GM23338 (cell line): ENCODE data around the gene GALC. TPM values are rescaled to one million over a fixed set of nuclear protein-coding genes. Genes with fewer than 3 reads are reported as not detected.
A peak's percentile ranks its signal among the peaks of the same experiment; 100 is the strongest.

Experiments used
- ATAC-seq: fragments of 200-7000 bp; cut with Tn5 transposase; 3 replicates; pipeline ENCODE4 v1.9.1; 2020
- DNase-seq: peaks from one replicate; pipeline ENCODE4 v3.0.0-alpha.2; 2015; ENCODE audit warnings: low spot score
- H2AFZ ChIP-seq: fragments of 200-600 bp; sonication (generic); 2 replicates; pipeline ENCODE4 v1.8.0; 2016; ENCODE audit warnings: antibody characterized with exemption, mild to moderate bottlenecking, moderate library complexity
- H3F3A ChIP-seq: fragments of 200-600 bp; sonication (generic); replicated peaks from 2 replicates; pipeline ENCODE4 v1.8.0; 2017; ENCODE audit warnings: antibody characterized with exemption, mixed run types, low read depth
- H3K27ac ChIP-seq: fragments of 200-600 bp; sonication (generic); 2 replicates; pipeline ENCODE4 v1.6.1; 2016; ENCODE audit warnings: low read depth
- H3K27me3 ChIP-seq: fragments of 200-600 bp; sonication (generic); 2 replicates; pipeline ENCODE4 v1.8.0; 2016; ENCODE audit warnings: mild to moderate bottlenecking, mixed run types, moderate library complexity; ENCODE audit not compliant: insufficient read depth
- H3K36me3 ChIP-seq: fragments of 200-600 bp; sonication (generic); 2 replicates; pipeline ENCODE4 v1.8.0; 2016; ENCODE audit warnings: mild to moderate bottlenecking; ENCODE audit not compliant: insufficient read depth
- H3K4me1 ChIP-seq: fragments of 200-600 bp; sonication (generic); 2 replicates; pipeline ENCODE4 v1.8.0; 2016; ENCODE audit warnings: mild to moderate bottlenecking, moderate library complexity; ENCODE audit not compliant: insufficient read depth
- H3K4me2 ChIP-seq: fragments of 200-600 bp; sonication (generic); 2 replicates; pipeline ENCODE4 v1.7.1; 2017; ENCODE audit warnings: mixed run types
- H3K4me3 ChIP-seq: fragments of 200-600 bp; sonication (generic); 2 replicates; pipeline ENCODE4 v1.6.1; 2016; ENCODE audit warnings: mixed run types
- H3K79me2 ChIP-seq: fragments of 200-600 bp; sonication (generic); replicated peaks from 2 replicates; pipeline ENCODE4 v1.8.0; 2017; ENCODE audit warnings: mild to moderate bottlenecking; ENCODE audit not compliant: insufficient read depth
- H3K9me2 ChIP-seq: fragments of 200-600 bp; sonication (generic); 2 replicates; pipeline ENCODE4 v1.8.0; 2017; ENCODE audit not compliant: insufficient read depth
- H4K20me1 ChIP-seq: fragments of 200-600 bp; sonication (generic); replicated peaks from 2 replicates; pipeline ENCODE4 v1.8.0; 2017; ENCODE audit warnings: mild to moderate bottlenecking; ENCODE audit not compliant: insufficient read depth
- H3K27ac Mint-ChIP-seq: 2 replicates; pipeline ENCODE4 v1.8.0; 2020; ENCODE audit warnings: inconsistent platforms, mild to moderate bottlenecking, moderate library complexity, mixed read lengths
- H3K27me3 Mint-ChIP-seq: 3 replicates; pipeline ENCODE4 v1.8.0; 2022; ENCODE audit warnings: low read depth, mild to moderate bottlenecking, moderate library complexity, mixed read lengths, inconsistent platforms; ENCODE audit not compliant: insufficient read depth, poor library complexity
- H3K36me3 Mint-ChIP-seq: 3 replicates; pipeline ENCODE4 v1.8.0; 2021; ENCODE audit warnings: low read depth, mild to moderate bottlenecking, inconsistent platforms, moderate library complexity, mixed read lengths
- H3K4me1 Mint-ChIP-seq: 3 replicates; pipeline ENCODE4 v1.8.0; 2020; ENCODE audit warnings: mild to moderate bottlenecking, inconsistent platforms, mixed read lengths
- H3K4me3 Mint-ChIP-seq: 3 replicates; pipeline ENCODE4 v1.8.0; 2021; ENCODE audit warnings: moderate library complexity, mild to moderate bottlenecking, inconsistent platforms, mixed read lengths
- H3K9me3 Mint-ChIP-seq: 3 replicates; pipeline ENCODE4 v1.8.0; 2020; ENCODE audit warnings: moderate library complexity, mild to moderate bottlenecking, inconsistent platforms, mixed read lengths
- CREB1 ChIP-seq: fragments of 250-450 bp; sonication (Bioruptor Pico); IDR thresholded peaks from 2 replicates; pipeline ENCODE4 v1.5.0; 2020; ENCODE audit warnings: low read depth, mild to moderate bottlenecking, moderate library complexity
- EZH2phosphoT487 ChIP-seq: fragments of 200-600 bp; sonication (generic); IDR thresholded peaks from one replicate; pipeline ENCODE4 v1.8.1; 2018; ENCODE audit warnings: antibody characterized with exemption; ENCODE audit not compliant: unreplicated experiment
- JUNB ChIP-seq: IDR thresholded peaks from one replicate; pipeline ENCODE4 v1.6.1; 2016; ENCODE audit warnings: antibody characterized with exemption; ENCODE audit not compliant: unreplicated experiment
- POLR2AphosphoS5 ChIP-seq: IDR thresholded peaks from 2 replicates; pipeline ENCODE4 v1.6.1; 2016; ENCODE audit warnings: antibody characterized with exemption, low read depth
- ZNF114 ChIP-seq: fragments of 250-450 bp; sonication (Bioruptor Pico); IDR thresholded peaks from 2 replicates; pipeline ENCODE4 v1.5.0; 2020; ENCODE audit warnings: mild to moderate bottlenecking, moderate library complexity
- ZNF462 ChIP-seq: fragments of 250-450 bp; sonication (Bioruptor Pico); IDR thresholded peaks from 2 replicates; pipeline ENCODE4 v1.5.0; 2020; ENCODE audit warnings: mild to moderate bottlenecking, moderate library complexity
- long read RNA-seq: library from polyadenylated mRNA; unstranded; transcript quantifications from one replicate; pipeline ENCODE4 v2.0.0, GENCODE V29; 2020; ENCODE audit not compliant: unreplicated experiment
- polyA plus RNA-seq: library from polyadenylated mRNA; unstranded; fragments of >200 nt; fragmentation: Nextera tagmentation; extraction: Ambion mirVana; gene quantifications from 2 replicates; pipeline ENCODE4 v1.2.1, GENCODE V29; 2016
- total RNA-seq: library from RNA; depleted of rRNA; stranded (reverse); fragments of >200 nt; shearing (Covaris generic); gene quantifications from 2 replicates; pipeline ENCODE4 v1.2.3, GENCODE V29; 2014; rRNA removed
- TF ChIP-seq, protein P1 (sequence below): IDR thresholded peaks from 2 replicates; pipeline ENCODE4 v1.6.1; 2016; ENCODE audit warnings: antibody characterized with exemption
- TF ChIP-seq, protein P2 (sequence below): IDR thresholded peaks from one replicate; pipeline ENCODE4 v1.6.1; 2018; ENCODE audit warnings: antibody characterized with exemption; ENCODE audit not compliant: unreplicated experiment

GALC gene
- total RNA-seq (10.9 and 12.9 TPM in 2 replicates), polyA plus RNA-seq (3.4 and 4.1 TPM in 2 replicates)
- long read RNA-seq, partial matches to known transcripts = 0 of 1 reads
- long read RNA-seq, other reads (novel, unspliced or antisense) = 0 of 1 reads

- Histone ChIP-seq H3K4me3 (peak within 1 kb of the TSS; percentile 64), H4K20me1 (no peaks in the 10 kb centered on the region), H2AFZ (peak within 1 kb of the TSS; percentile 94), H3F3A (0 out of 2 replicates have a peak, but pooled peaks cover 2% of the 10 kb centered on the region), H3K27ac (peak within 1 kb of the TSS; percentile 94), H3K27me3 (no peaks in the 10 kb centered on the region), H3K36me3 (no peaks in the 10 kb centered on the region), H3K79me2 (no peaks in the 10 kb centered on the region), H3K4me2 (peak within 1 kb of the TSS; percentile 79), H3K4me1 (peaks cover 5% of the 10 kb centered on the region; the same call in 1 of the 2 replicates), H3K9me2 (no peaks in the 10 kb centered on the region; the same call in 1 of the 2 replicates)
- H3K27me3 Mint-ChIP-seq = peaks cover 7% of the 10 kb centered on the region
- peak; percentile 91 for ATAC-seq
- H3K36me3 Mint-ChIP-seq = no peaks in the 10 kb centered on the region
- TF ChIP-seq JUNB (no peak), EZH2phosphoT487 (no peak), POLR2AphosphoS5 (peak; percentile 51; the same call in 1 of the 2 replicates), ZNF114 (CRISPR knock-in tag) (no peak), CREB1 (CRISPR knock-in tag) (peak; percentile 84), ZNF462 (CRISPR knock-in tag) (no peak)
- TF ChIP-seq, protein P1, sequence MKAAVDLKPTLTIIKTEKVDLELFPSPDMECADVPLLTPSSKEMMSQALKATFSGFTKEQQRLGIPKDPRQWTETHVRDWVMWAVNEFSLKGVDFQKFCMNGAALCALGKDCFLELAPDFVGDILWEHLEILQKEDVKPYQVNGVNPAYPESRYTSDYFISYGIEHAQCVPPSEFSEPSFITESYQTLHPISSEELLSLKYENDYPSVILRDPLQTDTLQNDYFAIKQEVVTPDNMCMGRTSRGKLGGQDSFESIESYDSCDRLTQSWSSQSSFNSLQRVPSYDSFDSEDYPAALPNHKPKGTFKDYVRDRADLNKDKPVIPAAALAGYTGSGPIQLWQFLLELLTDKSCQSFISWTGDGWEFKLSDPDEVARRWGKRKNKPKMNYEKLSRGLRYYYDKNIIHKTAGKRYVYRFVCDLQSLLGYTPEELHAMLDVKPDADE = peak; percentile 52
- TF ChIP-seq, protein P2, sequence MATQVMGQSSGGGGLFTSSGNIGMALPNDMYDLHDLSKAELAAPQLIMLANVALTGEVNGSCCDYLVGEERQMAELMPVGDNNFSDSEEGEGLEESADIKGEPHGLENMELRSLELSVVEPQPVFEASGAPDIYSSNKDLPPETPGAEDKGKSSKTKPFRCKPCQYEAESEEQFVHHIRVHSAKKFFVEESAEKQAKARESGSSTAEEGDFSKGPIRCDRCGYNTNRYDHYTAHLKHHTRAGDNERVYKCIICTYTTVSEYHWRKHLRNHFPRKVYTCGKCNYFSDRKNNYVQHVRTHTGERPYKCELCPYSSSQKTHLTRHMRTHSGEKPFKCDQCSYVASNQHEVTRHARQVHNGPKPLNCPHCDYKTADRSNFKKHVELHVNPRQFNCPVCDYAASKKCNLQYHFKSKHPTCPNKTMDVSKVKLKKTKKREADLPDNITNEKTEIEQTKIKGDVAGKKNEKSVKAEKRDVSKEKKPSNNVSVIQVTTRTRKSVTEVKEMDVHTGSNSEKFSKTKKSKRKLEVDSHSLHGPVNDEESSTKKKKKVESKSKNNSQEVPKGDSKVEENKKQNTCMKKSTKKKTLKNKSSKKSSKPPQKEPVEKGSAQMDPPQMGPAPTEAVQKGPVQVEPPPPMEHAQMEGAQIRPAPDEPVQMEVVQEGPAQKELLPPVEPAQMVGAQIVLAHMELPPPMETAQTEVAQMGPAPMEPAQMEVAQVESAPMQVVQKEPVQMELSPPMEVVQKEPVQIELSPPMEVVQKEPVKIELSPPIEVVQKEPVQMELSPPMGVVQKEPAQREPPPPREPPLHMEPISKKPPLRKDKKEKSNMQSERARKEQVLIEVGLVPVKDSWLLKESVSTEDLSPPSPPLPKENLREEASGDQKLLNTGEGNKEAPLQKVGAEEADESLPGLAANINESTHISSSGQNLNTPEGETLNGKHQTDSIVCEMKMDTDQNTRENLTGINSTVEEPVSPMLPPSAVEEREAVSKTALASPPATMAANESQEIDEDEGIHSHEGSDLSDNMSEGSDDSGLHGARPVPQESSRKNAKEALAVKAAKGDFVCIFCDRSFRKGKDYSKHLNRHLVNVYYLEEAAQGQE = no peak
- no peaks in the 10 kb centered on the region; the same call in 2 of the 3 replicates for H3K9me3 Mint-ChIP-seq
- DNase-seq = peak; percentile 95
- peak within 1 kb of the TSS; percentile 93 for H3K4me3 Mint-ChIP-seq
- H3K27ac Mint-ChIP-seq = peak within 1 kb of the TSS; percentile 98
- peaks cover 16% of the 10 kb centered on the region for H3K4me1 Mint-ChIP-seq
Observed at GRCh38 chr14:87992718-87993628, at the start of gene GALC. TSS of gene GALC (minus strand) at chr14:87993182. CDS start at chr14:87993164, 18 bp downstream.
